ENCODE data around the gene NUCB2.

The NUCB2 gene

DNA sequence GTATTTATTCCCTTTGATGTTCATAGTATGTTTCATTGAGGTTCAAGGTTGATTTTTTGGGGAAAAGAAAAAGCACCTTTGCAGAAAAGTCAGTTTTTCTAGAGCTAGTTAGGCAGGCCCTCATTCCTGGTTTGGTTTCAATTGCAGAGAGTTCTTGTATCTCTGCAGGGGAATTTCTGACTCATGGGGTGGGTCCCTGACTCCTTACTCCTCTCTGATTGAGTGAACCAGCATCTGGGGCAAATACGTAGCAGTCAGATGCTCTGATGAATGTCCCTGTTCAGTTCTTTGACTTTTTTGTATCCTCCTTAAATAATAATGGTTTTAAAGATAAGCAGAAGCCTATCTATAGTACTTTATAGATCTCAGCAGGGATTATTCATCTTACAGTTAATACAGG is 67.4 kb downstream of the NUCB2 start:
- no peak for DNase-seq

DNA sequence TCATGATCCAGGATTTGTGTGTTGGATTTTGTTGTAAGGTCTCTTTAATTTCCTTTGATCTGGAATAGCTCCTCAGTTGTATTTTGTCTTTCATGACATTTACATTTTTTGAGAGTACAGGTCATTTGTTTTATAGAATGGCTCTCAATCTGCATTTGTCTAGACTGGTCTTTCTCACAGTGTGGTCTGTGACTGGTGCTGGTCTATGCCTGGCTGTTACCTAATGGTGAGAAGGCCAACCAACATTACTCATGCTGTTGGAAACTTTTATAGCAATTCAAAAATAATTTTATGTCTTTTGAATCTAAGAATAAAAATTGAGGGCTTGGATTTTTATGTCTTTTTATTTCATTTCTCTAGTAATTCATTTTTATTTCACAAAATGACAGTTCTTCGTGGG is 71.1 kb downstream of the NUCB2 start:
- no peak for DNase-seq

DNA sequence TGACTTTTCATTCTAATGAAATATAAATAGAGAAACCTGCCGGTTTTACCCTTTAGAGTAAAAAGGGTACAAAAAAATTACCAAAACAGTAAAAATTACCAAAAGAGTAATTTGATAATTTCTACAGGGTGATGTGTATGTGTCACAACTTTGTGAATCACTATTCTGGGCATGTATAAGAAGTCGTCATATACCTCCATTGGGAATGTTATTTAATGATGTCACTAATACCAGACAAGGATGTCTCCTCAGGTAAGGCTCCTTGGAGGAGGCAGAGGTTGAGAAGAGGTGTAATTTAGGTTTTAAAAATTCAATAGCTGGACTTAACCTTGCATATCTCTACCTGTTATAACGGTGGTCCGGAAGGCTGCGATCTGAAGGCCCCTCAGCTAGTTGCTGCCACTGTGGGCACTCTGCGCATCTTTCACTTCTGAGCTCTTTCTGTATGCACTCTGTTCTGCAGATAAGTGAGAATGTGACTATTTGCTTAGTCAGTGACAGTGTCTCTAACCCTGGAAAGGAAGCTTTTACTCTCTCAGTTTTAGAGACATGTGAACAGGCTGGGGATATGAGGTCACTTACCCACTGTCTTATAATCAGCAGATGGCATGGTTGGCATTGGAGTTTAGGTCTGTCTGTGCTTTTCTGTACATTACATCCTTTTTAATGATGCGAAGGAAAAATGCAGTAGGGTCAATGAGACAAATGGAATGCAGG is 74.1 kb downstream of the NUCB2 start:
- DNase-seq, result no peak

DNA sequence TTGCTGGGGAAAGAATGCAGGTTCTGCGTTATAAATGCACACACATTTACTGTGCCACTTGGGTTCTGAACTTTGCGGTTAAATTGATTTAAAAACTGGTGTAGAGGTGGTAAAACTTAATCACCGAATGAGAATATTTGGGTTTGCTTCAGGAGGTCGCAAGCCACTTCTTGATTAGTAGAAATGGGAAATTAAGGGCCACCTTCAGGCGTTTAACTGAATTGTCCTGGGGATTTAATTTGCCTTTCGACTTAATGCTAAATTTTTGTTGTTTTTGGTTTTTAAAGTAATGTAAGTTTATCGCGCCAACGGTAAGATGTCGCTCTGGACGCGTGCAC is 74.6 kb downstream of the NUCB2 start:
- DNase-seq, result no peak

DNA sequence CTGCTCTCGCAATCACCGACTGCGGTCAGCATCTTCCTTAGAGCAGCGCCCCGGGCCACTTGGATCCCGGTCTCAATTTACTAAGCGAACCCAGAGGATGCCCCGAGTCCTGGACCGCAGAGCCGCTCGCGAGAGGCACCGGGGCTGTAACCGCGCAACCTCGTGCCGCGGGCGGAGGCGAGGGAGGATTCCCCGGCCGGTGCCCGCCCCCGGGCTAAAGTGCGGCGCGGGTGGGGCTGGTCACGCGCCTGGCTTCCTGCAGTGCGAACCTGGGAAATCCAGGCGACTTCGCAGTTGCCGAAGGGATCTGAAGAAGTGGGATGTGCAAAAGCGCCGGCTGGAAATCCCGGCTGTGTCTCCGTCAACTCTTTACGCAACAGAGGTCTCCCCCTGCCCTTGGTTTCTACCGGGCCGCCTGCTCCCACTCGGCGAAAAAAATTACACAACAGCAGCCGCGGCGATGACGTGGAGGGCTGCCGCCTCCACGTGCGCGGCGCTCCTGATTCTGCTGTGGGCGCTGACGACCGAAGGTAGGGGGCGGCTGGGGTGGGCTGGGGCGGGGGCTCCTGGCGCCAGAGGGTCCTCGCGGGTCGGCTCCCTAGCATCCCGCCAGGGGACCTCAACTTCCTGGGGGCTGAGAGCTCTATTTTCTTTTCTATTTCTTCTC is 75.1 kb downstream of the NUCB2 start, which contains the start of gene NCR3LG1:
Gene NCR3LG1 (plus strand): TSS at position 291 of the 667 bp plus-strand sequence. CDS start 170 bp downstream, at position 461.
- DNase-seq, result peak; percentile 13 to 54 (median 18)

DNA sequence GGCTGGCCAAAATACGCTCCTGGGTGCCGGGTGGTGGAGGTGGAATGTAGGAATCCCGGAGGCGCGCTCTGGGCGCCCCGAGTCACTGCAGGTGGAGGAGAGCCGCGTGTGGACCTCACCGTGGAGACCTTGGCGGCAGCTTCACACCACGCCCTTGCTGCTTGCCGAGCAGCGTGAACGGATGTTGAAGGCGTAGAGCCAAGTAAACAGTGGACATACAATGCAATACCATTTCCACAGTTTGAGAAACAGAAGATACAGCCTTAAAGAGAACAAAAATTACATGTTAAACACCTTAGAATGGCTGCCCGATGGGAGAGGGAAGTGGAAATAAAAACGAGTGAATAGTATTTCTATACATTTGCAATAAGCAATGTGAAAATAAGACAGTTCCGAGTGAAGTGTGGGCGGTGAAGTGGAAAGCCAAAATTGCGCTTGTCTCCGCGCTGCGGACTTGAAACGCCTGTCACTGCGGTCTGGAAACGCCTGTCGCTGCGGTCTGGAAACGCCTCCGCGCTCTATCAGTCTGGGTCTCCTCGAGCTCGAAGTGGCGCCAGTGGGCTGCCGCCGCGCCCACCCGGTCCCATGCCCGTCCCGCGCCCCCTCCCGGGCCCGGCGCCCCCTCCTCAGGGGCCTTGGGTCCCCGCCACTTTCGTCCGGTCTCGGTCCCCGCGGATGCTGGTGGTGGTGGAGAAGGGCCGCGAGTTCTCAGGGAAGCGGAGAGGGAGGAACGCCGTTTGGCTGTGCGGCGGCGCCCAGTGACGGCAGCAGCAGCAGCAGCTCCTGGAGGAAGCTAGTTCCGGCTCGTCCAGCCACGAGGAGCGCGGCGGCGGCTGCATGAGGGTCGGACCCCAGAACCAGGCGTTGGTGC is 76.6 kb downstream of the NUCB2 start:
- peak; percentile 2 to 30 (median 9) for DNase-seq

DNA sequence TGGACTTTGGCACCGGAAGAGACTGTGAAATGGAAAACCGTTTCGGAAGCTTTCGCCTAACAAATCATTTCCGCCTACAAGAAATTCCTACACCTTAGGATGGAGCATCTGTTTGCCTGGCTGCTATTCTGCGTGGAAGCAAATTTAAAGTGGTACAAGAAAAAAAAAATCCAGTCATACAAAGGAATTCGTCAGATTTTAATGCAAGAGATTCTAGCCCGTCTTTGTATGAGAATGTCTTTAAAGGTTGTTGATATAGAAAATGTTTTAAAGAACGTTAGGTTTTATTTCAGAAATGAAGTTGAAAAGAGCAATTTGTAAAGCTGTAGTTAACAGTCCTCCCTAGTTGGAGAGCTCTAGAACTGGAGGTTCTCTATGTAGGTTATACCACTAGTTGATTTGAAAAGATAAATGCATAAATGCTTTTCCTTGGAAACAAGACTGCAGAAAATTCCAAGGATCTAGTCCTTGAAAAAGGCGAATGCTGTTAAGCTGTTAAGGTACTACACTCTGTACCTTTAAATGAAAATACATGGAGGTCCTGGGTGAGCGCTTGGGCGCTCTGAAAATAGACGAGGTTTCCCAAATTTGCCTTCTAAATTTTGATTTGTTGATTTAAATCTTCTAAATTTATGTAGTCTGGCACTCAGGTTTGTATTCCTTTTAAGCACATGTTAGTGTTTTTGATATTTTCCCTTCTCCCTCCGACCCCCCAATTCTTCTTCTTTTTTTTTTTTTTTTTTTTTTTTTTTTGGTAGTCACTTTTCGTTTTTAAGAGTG is 77.5 kb downstream of the NUCB2 start:
- no peak for DNase-seq

DNA sequence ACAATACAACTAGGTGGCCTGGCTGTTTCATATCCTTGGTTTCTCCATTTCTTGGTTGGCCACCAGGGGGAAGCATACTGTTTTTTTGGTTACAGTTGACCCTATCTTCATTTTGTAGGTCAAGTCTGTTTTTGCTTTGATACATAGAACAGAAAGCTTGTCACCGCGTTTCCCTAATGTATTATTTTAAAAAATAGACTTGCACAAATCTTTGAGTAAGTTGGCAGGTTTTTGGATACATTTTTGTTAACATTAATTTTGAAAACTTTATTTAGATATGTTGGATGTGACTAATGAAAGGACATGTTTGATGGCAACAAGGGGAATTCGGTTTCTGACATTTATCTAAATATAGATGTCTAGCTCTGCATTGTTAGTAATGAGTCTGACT is 78.1 kb downstream of the NUCB2 start:
- peak in 1 of 4 experiments; percentile 13 for DNase-seq

DNA sequence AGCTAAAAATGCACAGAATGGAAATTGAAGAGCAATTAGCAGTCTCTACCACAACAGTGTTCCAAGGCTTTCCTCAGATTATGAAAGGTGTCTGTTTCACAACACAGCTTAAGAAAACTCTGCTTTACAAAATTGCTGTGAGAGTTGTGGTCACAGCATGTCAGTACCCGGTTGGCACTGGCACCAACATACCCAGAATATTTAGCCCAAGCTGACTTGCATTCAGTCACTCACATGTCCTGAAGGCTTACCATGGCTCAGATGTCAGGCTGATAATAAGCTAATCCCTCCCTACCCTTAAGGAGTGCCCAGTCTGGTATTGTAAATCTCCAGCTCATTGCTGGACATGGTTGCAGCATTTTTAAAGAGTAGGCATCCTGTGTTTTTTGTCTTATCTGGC is 90.0 kb downstream of the NUCB2 start:
- no peak for DNase-seq

DNA sequence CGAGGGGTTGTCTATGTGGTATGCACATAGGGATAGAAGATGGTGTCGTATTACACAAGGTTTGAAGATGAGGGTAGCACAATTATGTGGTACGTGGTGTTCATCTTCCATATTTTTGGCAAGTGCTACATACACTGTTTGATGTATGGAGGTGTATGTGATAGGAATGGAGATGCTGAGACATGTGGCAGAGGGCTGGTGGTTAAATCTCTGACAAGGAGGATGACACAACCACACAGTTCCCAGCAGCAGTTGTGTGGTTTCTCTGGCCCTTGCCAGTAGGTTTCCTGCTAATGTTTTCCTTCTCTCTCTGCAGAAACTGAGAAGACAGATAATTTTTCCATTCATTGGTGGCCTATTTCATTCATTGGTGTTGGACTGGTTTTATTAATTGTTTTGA is 92.0 kb downstream of the NUCB2 start:
- DNase-seq, result no peak

DNA sequence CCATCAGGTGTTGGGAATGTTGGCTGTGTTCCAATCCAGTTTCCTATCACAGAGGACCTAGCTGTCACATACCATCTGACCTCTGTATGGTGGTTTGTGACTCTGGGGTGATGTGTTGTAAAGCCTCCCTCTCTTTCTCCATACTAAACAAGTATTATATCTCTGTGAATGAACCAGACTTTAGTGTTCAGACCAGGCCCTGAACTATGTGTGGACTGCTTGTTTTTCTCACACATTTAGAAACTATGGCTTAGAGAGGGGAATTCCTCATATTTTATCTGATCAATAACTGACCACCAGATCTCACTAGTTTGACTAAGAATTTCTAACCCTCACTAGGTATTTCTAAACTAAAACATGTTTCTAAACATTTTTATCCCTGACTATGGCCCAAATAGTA is 92.6 kb downstream of the NUCB2 start:
- no peak for DNase-seq

DNA sequence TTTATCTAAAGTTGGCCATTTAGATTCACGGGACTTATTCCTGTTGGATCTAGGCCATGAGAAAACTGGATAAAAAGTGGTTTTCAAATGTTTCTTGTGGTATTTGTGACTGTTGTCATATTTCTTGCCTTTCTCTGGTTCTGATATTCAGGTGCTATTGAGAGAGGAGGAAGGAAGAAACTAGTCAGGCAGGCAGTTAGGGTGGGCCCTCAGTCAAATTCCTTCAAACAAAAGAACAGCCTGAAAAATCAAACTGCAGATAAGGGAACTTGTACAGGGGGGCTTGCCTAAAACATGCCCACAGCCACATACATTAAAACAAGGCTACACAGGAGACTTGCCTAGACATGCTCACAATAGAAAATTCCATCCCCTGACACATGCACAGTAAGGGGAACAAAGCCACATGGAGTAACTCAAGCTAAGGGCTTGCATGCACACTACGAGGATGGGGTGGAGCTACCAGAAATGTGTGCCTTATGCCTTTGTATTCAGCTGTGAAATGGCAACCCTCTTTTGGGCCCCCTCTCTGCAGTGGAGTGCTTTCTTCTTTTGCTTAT is 93.2 kb downstream of the NUCB2 start:
- no peak for DNase-seq

DNA sequence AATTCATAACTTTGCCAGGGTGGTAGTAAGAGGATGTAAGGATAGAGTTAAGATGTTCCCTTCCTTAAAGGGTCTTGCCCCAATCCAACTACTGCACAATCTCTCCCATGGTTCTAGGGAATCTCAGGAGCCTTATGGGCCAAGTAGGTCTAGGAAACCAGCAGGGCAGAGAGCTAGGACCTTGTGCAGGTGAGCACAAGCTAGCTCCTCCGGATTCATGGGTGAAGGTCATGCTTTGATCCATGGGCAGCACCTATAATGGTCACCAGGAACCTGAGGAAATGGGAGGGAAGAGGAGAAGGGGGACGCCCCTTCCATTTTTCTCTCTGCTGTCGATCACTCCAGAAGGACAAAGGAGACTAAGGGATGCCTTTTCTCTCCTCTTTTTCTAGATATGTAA is 95.1 kb downstream of the NUCB2 start:
- DNase-seq, result no peak

DNA sequence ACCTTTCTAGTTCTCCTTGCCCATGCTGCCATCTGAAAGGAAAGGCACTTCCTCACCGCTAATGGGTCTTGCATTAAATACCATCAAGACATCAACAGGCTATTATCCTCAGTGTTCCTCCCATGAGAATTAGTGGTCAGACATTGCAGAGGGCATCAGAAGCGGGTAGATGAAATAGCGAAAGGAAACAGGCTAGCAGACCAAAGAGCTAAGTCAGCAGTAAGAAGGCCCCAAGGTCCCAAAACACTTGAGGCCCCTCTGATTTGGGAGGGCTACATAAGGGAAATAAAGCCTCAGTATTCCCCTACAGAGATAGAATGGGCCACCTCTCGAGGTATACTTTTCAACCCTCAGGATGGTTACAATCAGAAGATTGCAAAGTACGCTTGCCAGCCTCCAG is 99.0 kb downstream of the NUCB2 start:
- no peak for DNase-seq

DNA sequence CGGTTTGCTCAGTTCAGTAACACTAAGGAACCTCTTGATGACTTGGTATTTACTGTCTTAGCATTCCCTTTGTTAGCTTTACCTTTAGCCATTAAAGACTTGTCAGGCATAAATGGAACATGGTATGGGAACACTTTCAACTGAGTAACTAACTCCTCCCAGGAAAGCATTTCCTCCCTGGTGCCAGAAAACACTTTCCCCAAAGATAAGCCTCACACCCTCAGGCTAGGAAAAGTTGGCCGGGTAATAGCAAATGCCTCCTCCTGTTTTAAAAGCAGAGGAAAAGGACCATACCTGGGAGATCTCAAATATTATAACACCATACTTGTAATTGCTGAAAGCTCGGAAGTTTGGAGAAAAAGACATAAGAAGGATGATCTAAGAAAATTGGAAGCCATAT is 100.0 kb downstream of the NUCB2 start:
- DNase-seq, result no peak

DNA sequence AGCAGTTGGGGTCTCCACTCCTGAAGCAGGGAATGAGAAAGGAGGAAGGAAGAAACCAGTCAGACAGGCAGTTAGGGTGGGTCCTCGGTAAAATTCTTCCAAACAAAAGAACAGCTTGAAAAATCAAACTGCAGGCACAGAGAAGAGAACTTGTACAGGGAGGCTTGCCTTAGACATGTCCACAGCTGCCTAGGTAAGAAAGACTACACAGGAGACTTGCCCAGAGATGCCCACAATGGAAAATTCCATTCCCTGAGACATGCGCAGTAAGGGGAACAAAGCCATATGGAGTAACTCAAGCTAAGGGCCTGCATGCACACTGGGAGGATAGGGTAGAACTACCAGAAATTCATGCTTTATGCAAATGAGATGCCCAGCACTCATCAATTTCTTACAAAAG is 102.1 kb downstream of the NUCB2 start:
- no peak for DNase-seq

DNA sequence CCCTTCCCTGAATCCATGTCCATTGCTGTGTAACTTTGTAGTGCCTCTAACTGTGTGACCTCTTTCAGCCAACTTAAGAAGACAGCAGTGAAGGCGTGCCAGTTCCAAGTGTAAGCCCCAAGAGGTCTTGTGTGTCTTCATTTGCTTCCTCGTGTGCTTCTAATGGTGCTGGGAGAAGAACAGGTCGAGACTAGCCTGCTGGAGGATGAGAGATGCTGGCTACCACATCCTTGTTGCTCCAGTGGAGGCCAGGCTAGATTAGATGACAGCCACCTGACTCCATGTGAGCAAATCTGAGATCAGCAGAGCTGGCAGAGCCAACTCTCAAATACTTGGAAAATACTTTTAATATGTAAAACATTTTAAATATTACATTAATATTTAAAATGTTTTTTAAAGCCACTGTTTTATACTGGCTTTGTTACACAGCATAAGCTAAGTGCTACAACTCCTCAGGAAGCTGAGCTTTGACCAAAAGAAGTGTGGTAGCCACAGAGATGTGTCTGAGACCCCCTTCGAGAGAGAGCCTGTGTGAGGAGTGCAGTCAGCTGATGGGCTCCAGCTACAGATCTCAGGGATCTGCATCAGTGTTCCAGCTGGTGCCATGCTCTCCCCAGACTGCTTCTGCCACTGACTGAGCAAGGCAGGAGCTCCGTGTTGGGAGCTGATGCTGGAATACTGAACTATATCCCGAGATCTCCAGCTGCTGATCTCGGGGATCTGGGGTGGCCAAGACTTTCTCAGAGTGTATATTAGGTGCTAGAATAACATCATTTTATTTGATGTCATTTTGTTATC is 103.0 kb downstream of the NUCB2 start:
- no peak for DNase-seq

DNA sequence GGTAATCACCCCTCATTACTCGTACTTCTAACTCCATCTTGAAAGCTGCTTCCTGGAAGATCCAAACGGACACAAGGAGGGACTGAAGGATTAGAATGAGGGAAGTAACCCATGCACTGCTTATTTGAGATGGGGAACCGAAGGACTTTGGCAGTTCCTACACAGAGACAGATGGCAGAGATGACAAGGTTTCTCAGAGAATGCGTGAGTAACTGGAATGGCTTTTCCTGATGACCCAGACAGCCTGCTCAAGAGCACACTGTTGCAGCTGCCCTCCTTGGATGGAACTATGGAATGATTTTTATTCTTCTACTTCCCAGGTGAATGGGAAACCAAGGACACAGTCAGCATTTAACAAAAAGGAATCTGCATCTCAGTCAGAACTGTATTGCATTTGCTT is 104.6 kb downstream of the NUCB2 start:
- no peak for DNase-seq

All from activated naive CD4-positive, alpha-beta T cell (primary cell).